ENCODE results near the gene MCM9.

The MCM9 gene

GRCh38 chr6:118864341-118865099, 70.4 kb downstream of the MCM9 start:
- Histone ChIP-seq H3K18ac (ENCODE audit: low read length) (no peak overlapping the region), H3K14ac (ENCODE audit: low read length) (no peak overlapping the region), H3K79me1 (ENCODE audit: low read length) (no peaks in the 10 kb centered on the region), H4K8ac (ENCODE audit: low read depth, low read length) (no peak overlapping the region), H2AK5ac (ENCODE audit: low read length) (no peak overlapping the region), H3K79me2 (ENCODE audit: control insufficient read depth, insufficient read depth, low read length, poor library complexity) (no peaks in the 10 kb centered on the region), H3K4ac (ENCODE audit: low read depth, low read length) (no peak overlapping the region), H3K9me3 (ENCODE audit: insufficient read depth, low read depth, low read length) (no peaks in the 10 kb centered on the region), H4K12ac (ENCODE audit: low read depth, low read length) (no peak overlapping the region), H3K36me3 (ENCODE audit: control insufficient read depth in 1 of 2, insufficient read depth in 2 of 2, low read length in 2 of 2) (no peaks in the 10 kb centered on the region), H3K4me2 (ENCODE audit: low read length) (no peak overlapping the region), H3K27ac (ENCODE audit: low read depth, low read length) (no peak overlapping the region), H3K23ac (ENCODE audit: low read length) (no peak overlapping the region), H4K91ac (ENCODE audit: low read depth, low read length) (no peak overlapping the region), H3K9ac (ENCODE audit: low read length) (no peak overlapping the region), H2BK5ac (ENCODE audit: low read depth, low read length, poor library complexity) (no peak overlapping the region), H3K27me3 (ENCODE audit: insufficient read depth, low read length) (no peaks in the 10 kb centered on the region), H2AFZ (ENCODE audit: insufficient read depth, low read length, poor library complexity) (no peak overlapping the region), H2BK120ac (ENCODE audit: insufficient read depth, low read length, poor library complexity) (no peak overlapping the region), H3K4me3 (ENCODE audit: low read depth, low read length) (no peak overlapping the region), H2BK12ac (ENCODE audit: low read length) (no peak overlapping the region), H3K4me1 (ENCODE audit: control insufficient read depth in 1 of 2, insufficient read depth in 2 of 2, low read length in 2 of 2) (no peaks in the 10 kb centered on the region)
- DNase-seq, result no peak
- no CpG with 5 or more reads among the region's 7 CpGs for WGBS (ENCODE audit: extremely low coverage, insufficient coverage, insufficient read length)

- no peak overlapping the region for H3K14ac ChIP-seq (ENCODE audit: low read length)
- H3K4me3 ChIP-seq (ENCODE audit: low read depth, low read length), result no peak overlapping the region
- H3K27me3 ChIP-seq (ENCODE audit: insufficient read depth, low read length), result no peaks in the 10 kb centered on the region
- no peak overlapping the region for H2BK12ac ChIP-seq (ENCODE audit: low read length)
- no peak overlapping the region for H2AK5ac ChIP-seq (ENCODE audit: low read length)
- H3K23ac ChIP-seq (ENCODE audit: low read length), result no peak overlapping the region
- no peak overlapping the region for H4K8ac ChIP-seq (ENCODE audit: low read depth, low read length)
- H2AFZ ChIP-seq (ENCODE audit: insufficient read depth, low read length, poor library complexity), result no peak overlapping the region
- no peak overlapping the region for H3K4ac ChIP-seq (ENCODE audit: low read depth, low read length)
- no peaks in the 10 kb centered on the region for H3K79me1 ChIP-seq (ENCODE audit: low read length)
- no peak overlapping the region for H3K4me2 ChIP-seq (ENCODE audit: low read length)
- H2BK5ac ChIP-seq (ENCODE audit: low read depth, low read length, poor library complexity), result no peak overlapping the region
- no peak for DNase-seq
- no peak overlapping the region for H4K12ac ChIP-seq (ENCODE audit: low read depth, low read length)
- H3K9me3 ChIP-seq (ENCODE audit: insufficient read depth, low read depth, low read length), result no peaks in the 10 kb centered on the region
- H3K36me3 ChIP-seq (ENCODE audit: control insufficient read depth in 1 of 2, insufficient read depth in 2 of 2, low read length in 2 of 2), result no peaks in the 10 kb centered on the region
- WGBS (ENCODE audit: extremely low coverage, insufficient coverage, insufficient read length), result no CpG with 5 or more reads among the region's 4 CpGs
- H4K91ac ChIP-seq (ENCODE audit: low read depth, low read length), result no peak overlapping the region
- no peak overlapping the region for H2BK120ac ChIP-seq (ENCODE audit: insufficient read depth, low read length, poor library complexity)
- no peaks in the 10 kb centered on the region for H3K4me1 ChIP-seq (ENCODE audit: control insufficient read depth in 1 of 2, insufficient read depth in 2 of 2, low read length in 2 of 2)
- H3K79me2 ChIP-seq (ENCODE audit: control insufficient read depth, insufficient read depth, low read length, poor library complexity), result no peaks in the 10 kb centered on the region
- H3K27ac ChIP-seq (ENCODE audit: low read depth, low read length), result no peak overlapping the region
- H3K18ac ChIP-seq (ENCODE audit: low read length), result no peak overlapping the region
- no peak overlapping the region for H3K9ac ChIP-seq (ENCODE audit: low read length)
Observed at GRCh38 chr6:118862443-118862842, 72.5 kb downstream of the MCM9 start.

- Histone ChIP-seq H3K9ac (ENCODE audit: low read length) (peak overlapping the region; percentile 23), H2AK5ac (ENCODE audit: low read length) (no peak overlapping the region), H3K14ac (ENCODE audit: low read length) (no peak overlapping the region), H2AFZ (ENCODE audit: insufficient read depth, low read length, poor library complexity) (no peak overlapping the region), H4K12ac (ENCODE audit: low read depth, low read length) (no peak overlapping the region), H3K4me3 (ENCODE audit: low read depth, low read length) (no peak overlapping the region), H3K27me3 (ENCODE audit: insufficient read depth, low read length) (no peaks in the 10 kb centered on the region), H2BK5ac (ENCODE audit: low read depth, low read length, poor library complexity) (no peak overlapping the region), H3K4ac (ENCODE audit: low read depth, low read length) (no peak overlapping the region), H2BK12ac (ENCODE audit: low read length) (no peak overlapping the region), H4K8ac (ENCODE audit: low read depth, low read length) (no peak overlapping the region), H3K9me3 (ENCODE audit: insufficient read depth, low read depth, low read length) (no peaks in the 10 kb centered on the region), H3K18ac (ENCODE audit: low read length) (no peak overlapping the region), H3K4me2 (ENCODE audit: low read length) (no peak overlapping the region), H3K23ac (ENCODE audit: low read length) (no peak overlapping the region), H2BK120ac (ENCODE audit: insufficient read depth, low read length, poor library complexity) (no peak overlapping the region), H3K36me3 (ENCODE audit: control insufficient read depth in 1 of 2, insufficient read depth in 2 of 2, low read length in 2 of 2) (no peaks in the 10 kb centered on the region), H3K79me2 (ENCODE audit: control insufficient read depth, insufficient read depth, low read length, poor library complexity) (no peaks in the 10 kb centered on the region), H3K4me1 (ENCODE audit: control insufficient read depth in 1 of 2, insufficient read depth in 2 of 2, low read length in 2 of 2) (peaks cover 0 to 3% of the 10 kb centered on the region in 2 experiments), H3K79me1 (ENCODE audit: low read length) (no peaks in the 10 kb centered on the region), H4K91ac (ENCODE audit: low read depth, low read length) (no peak overlapping the region), H3K27ac (ENCODE audit: low read depth, low read length) (no peak overlapping the region)
- no CpG with 5 or more reads among the region's 10 CpGs for WGBS (ENCODE audit: extremely low coverage, insufficient coverage, insufficient read length)
- no peak for DNase-seq
Observed at GRCh38 chr6:118860880-118861279, 74.1 kb downstream of the MCM9 start.

- H3K18ac ChIP-seq (ENCODE audit: low read length), result no peak overlapping the region
- no peak overlapping the region for H3K4me3 ChIP-seq (ENCODE audit: low read depth, low read length)
- H3K4me1 ChIP-seq (ENCODE audit: control insufficient read depth in 1 of 2, insufficient read depth in 2 of 2, low read length in 2 of 2), result peaks cover 0 to 3% of the 10 kb centered on the region in 2 experiments
- no peak overlapping the region for H2BK12ac ChIP-seq (ENCODE audit: low read length)
- no peak overlapping the region for H3K9ac ChIP-seq (ENCODE audit: low read length)
- no peak for DNase-seq
- no peak overlapping the region for H4K8ac ChIP-seq (ENCODE audit: low read depth, low read length)
- H3K27me3 ChIP-seq (ENCODE audit: insufficient read depth, low read length), result no peaks in the 10 kb centered on the region
- no peaks in the 10 kb centered on the region for H3K79me2 ChIP-seq (ENCODE audit: control insufficient read depth, insufficient read depth, low read length, poor library complexity)
- no peak overlapping the region for H2BK120ac ChIP-seq (ENCODE audit: insufficient read depth, low read length, poor library complexity)
- H2AK5ac ChIP-seq (ENCODE audit: low read length), result no peak overlapping the region
- H3K4ac ChIP-seq (ENCODE audit: low read depth, low read length), result no peak overlapping the region
- H3K36me3 ChIP-seq (ENCODE audit: control insufficient read depth in 1 of 2, insufficient read depth in 2 of 2, low read length in 2 of 2), result no peaks in the 10 kb centered on the region
- no peak overlapping the region for H4K91ac ChIP-seq (ENCODE audit: low read depth, low read length)
- H3K14ac ChIP-seq (ENCODE audit: low read length), result no peak overlapping the region
- no peak overlapping the region for H3K27ac ChIP-seq (ENCODE audit: low read depth, low read length)
- no peak overlapping the region for H4K12ac ChIP-seq (ENCODE audit: low read depth, low read length)
- H3K9me3 ChIP-seq (ENCODE audit: insufficient read depth, low read depth, low read length), result no peaks in the 10 kb centered on the region
- no peak overlapping the region for H2AFZ ChIP-seq (ENCODE audit: insufficient read depth, low read length, poor library complexity)
- WGBS (ENCODE audit: extremely low coverage, insufficient coverage, insufficient read length), result no CpG with 5 or more reads among the region's 1 CpG
- H2BK5ac ChIP-seq (ENCODE audit: low read depth, low read length, poor library complexity), result no peak overlapping the region
- no peaks in the 10 kb centered on the region for H3K79me1 ChIP-seq (ENCODE audit: low read length)
- no peak overlapping the region for H3K23ac ChIP-seq (ENCODE audit: low read length)
- H3K4me2 ChIP-seq (ENCODE audit: low read length), result no peak overlapping the region
Observed at GRCh38 chr6:118860363-118860762, 74.6 kb downstream of the MCM9 start.

All from trophoblast cell (in vitro differentiated cells and primary cell).